HG03354 (cell line): ENCODE results near the gene ITGAL.

Source experiments
- ATAC-seq: cut with Tn5 transposase; IDR thresholded peaks from one replicate; pipeline ENCODE4 v1.9.1; 2021; ENCODE audit warnings: mild to moderate bottlenecking; ENCODE audit not compliant: unreplicated experiment, poor library complexity, severe bottlenecking

Gene ITGAL

GRCh38 chr16:30561089-30561816 is 88.7 kb downstream of the ITGAL start:
- ATAC-seq = no peak

GRCh38 chr16:30562021-30562420 is 89.5 kb downstream of the ITGAL start:
- ATAC-seq = no peak

DNA sequence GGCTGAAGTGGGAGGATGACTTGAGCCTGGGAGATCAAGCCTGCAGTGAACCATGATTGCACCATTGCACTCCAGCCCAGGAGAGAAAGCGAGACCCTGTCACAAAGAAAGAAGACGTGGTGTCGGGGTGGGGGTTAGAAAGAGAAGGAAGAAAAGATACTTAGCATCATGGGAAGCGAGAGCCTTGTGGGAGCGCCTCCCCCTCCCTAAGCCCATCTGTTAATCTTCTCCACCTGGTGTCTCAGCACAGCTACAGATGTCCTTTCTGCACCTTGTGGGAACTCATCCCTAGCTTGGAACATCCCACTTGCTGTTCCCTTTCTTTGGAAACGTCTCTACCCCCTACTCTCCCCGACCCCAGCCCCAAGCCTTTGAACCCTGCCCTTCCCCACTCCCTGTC is 93.0 kb downstream of the ITGAL start:
- no peak for ATAC-seq

- no peak for ATAC-seq
These were observed 93.4 kb downstream of the ITGAL start for GRCh38 chr16:30565984-30566383.

DNA sequence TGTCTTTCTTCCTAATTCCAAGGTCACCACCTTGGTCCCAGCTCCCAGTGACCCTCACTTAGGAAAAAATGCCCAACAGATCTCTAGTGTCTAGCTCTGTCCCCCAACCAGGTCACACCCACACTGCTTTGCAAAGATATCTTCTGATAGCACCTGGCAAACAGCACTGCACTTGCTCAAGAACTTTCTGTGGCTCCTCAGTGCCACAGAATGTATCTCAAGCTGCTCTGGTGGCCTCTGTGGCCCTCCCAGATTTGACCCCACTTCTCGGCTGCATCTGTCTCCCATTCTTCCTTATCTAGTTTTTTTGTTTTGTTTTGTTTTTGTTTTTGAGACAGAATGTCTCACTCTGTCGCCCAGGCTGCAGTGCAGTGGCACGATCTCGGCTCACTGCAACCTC is 94.0 kb downstream of the ITGAL start:
- ATAC-seq = no peak

GRCh38 chr16:30567160-30567990 is 94.8 kb downstream of the ITGAL start:
- no peak for ATAC-seq

DNA sequence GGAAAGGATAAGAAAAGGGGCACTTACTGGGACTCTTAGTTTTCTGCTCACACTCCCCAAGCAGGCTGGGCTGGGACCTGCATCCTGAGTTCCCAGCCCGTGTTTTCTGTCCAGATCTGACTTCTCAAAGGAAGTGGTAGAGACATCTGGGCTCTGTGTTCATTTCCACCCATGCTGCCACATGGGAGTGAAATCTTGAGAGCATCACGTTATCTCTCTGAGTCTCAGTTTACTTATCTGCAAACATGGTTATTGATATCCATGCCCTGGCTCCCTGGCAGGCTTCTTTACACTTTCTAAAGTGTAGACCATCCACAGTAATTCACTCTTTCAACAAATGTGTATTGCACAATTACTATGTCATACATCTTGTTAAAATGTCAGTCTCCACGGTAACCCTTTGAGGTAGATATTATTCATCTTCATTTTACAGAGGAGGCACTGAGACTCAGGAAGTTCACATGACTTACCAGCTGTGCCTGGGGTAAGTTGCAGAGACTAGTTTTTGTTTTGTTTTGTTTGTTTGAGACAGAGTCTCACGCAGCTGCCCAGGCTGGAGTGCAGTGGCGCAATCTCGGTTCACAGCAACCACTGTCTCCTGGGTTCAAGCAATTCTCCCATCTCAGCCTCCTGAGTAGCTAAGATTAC is 95.6 kb downstream of the ITGAL start:
- peak; percentile 50 for ATAC-seq

DNA sequence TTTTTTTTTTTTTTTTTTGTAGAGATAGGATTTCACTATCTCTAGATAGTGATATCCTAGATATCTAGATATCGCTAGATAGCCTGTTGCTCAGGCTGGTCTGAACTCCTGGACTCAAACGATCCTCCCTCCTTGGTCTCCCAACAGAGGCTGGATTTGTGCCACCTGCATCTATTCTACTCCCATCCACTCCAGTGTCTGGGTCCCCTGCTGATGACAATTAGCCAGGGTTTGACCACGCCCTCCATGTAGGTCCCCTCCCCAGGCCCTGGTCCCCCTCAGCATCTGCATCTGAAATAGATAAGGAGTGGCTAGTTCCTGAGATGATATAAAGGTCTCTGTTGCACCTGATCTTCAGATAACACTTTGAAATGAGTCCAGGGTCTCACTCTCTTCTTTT is 96.7 kb downstream of the ITGAL start:
- no peak for ATAC-seq

GRCh38 chr16:30569746-30570635 is 97.4 kb downstream of the ITGAL start:
- no peak for ATAC-seq

DNA sequence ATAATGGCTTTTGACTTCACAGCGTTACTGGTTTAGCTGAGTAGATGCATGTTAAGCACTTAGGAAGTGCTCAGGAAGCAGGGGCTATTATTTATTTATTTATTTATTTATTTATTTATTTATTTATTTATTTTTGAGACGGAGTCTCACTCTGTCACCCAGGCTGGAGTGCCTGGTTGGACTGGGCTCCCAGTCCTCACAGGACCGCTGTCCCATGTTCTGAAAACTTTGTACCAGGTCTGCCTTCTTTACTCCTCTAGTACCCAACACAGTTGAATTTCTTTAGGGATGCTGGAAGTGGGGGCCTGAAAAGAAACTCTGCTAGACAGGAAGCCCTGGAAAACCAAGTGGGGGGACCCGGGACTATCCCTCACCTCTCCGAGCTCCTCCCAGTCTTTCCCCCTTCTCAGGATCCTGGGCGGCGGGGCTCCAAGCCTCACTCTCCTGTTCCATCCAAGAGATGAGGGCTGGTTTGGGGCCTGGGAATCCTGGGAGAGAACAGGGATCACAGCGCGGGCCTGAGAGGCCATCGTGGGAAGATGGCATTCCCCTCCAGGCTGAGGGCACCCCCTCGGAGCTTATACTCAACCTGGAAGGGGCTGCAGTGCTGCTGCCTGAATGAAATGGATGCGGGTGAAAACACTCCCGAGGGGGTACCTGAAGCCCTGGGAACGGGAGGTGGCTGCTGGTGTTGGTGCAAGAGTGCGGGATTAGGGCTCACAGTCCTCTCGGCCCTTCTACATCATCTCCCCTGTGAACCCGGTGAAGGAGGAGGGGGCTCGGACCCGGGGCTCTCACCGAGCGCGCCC is 98.3 kb downstream of the ITGAL start:
- ATAC-seq = no peak

DNA sequence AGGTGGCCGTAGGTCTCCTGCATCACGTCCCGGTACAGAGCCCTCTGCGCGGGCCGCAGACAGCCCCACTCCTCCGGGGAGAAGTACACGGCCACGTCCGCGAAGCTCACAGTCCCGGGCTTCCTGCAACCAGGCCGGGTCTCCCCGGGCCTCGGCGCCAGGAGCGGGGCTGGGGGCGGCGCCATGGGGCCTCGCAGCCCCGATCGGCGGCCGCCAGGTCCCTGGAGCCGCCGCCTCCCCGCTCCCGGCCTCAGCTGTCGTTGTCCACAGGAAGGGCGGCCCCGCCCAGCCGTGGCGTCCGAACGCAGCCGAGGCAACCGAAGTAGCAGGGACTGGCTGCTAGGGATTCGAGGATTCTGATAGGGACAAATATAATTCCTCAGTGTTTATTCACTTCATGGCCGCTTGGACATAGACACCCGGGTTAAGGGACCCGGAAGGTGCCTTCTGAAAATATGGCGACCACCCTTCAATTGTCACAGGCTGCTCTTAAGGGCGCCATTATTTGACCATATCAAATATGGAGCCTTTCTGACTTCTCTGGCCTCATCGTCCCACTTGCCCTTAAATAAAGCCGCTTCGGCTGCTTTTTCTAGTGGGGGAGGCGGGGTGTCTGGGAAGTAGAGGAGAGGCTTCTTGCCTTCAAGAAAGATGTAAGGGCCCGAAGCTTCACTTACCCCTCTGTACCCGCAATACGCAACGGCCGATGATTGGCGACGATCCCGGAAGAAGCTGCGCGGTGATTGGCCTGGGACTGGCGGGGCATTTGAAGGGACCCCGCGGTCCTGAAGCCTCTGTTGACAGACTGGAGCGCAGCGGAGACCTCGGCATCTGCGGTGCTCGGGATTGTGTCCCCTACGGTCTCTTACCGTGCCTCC is 99.1 kb downstream of the ITGAL start, which contains the start of gene ZNF688:
ZNF688 (minus strand) TSS at position 270 of the 878 bp plus-strand sequence; CDS start at position 185, 85 bp downstream.
- ATAC-seq = peak; percentile 73
